Measurements from ENCODE around the gene TMPRSS5. TPM values are rescaled to one million over a fixed set of nuclear protein-coding genes. Genes with fewer than 3 reads are reported as not detected.

The TMPRSS5 gene
- polyA plus RNA-seq, 1 donor (not counting 4 experiments of a cell fraction or from before 2014, with no cell fraction given), result 0.04 TPM

GRCh38 chr11:113725407-113725806, 19.3 kb upstream of the TMPRSS5 start:
- H3K79me2 ChIP-seq (ENCODE audit: control insufficient read depth, insufficient read depth, low read length), result no peaks in the 10 kb centered on the region
- H3K4me1 ChIP-seq (ENCODE audit: control insufficient read depth, extremely low read depth, insufficient read depth, low read length), result peaks cover 13% of the 10 kb centered on the region
- no peaks in the 10 kb centered on the region for H4K20me1 ChIP-seq (ENCODE audit: control insufficient read depth, extremely low read depth, insufficient read depth, low read length)
- FAIRE-seq (no peak), DNase-seq (ENCODE audit: low read depth, low spot score) (no peak)
- no peak for TF ChIP-seq EZH2 (IDR thresholded peaks at IDR 0.05; ENCODE audit: low read length)
- no peak for TF ChIP-seq CTCF (optimal IDR thresholded peaks at IDR 0.05 in 1 of 3, IDR thresholded peaks at IDR 0.05 in 1 of 3, conservative IDR thresholded peaks at IDR 0.05 in 1 of 3; ENCODE audit: extremely low read depth in 1 of 3, insufficient read depth in 2 of 3, low read length in 3 of 3)
- H3K9me1 ChIP-seq (ENCODE audit: control insufficient read depth, extremely low read depth, insufficient read depth, low read length), result no peaks in the 10 kb centered on the region
- H2AFZ ChIP-seq (ENCODE audit: control insufficient read depth, low read length), result no peak overlapping the region
- no peaks in the 10 kb centered on the region for H3K36me3 ChIP-seq (ENCODE audit: control insufficient read depth in 2 of 2, extremely low read depth in 1 of 2, insufficient read depth in 2 of 2, low read length in 2 of 2)
- no peak overlapping the region for H3K9ac ChIP-seq (ENCODE audit: control insufficient read depth, extremely low read depth, insufficient read depth, low read length)
- H3K9me3 ChIP-seq (ENCODE audit: control insufficient read depth, low read depth, low read length), result no peaks in the 10 kb centered on the region
- no peaks in the 10 kb centered on the region for H3K27me3 ChIP-seq (ENCODE audit: control insufficient read depth, extremely low read depth, insufficient read depth, low read length)
- no peak overlapping the region for H3K27ac ChIP-seq (ENCODE audit: control insufficient read depth, insufficient read depth, low read length)
- H3K4me2 ChIP-seq (ENCODE audit: control insufficient read depth, extremely low read depth, insufficient read depth, low read depth, low read length), result no peak overlapping the region
- dilution Hi-C loops (cut with MboI; ENCODE audit: extremely low pct_ligation_motif_present, low sequenced_read_pairs), result no loop called here
- H3K4me3 ChIP-seq (ENCODE audit: control insufficient read depth in 2 of 3, extremely low read depth in 1 of 3, insufficient read depth in 2 of 3, low read depth in 1 of 3, low read length in 3 of 3), result no peak overlapping the region

GRCh38 chr11:113724778-113725177, 18.7 kb upstream of the TMPRSS5 start:
- DNase-seq (ENCODE audit: low read depth, low spot score) (no peak), FAIRE-seq (no peak)
- no peak overlapping the region for H3K27ac ChIP-seq (ENCODE audit: control insufficient read depth, insufficient read depth, low read length)
- H3K4me3 ChIP-seq (ENCODE audit: control insufficient read depth in 2 of 3, extremely low read depth in 1 of 3, insufficient read depth in 2 of 3, low read depth in 1 of 3, low read length in 3 of 3), result no peak overlapping the region
- dilution Hi-C loops (cut with MboI; ENCODE audit: extremely low pct_ligation_motif_present, low sequenced_read_pairs), result no loop called here
- no peak for TF ChIP-seq EZH2 (IDR thresholded peaks at IDR 0.05; ENCODE audit: low read length)
- no peak for TF ChIP-seq CTCF (optimal IDR thresholded peaks at IDR 0.05 in 1 of 3, IDR thresholded peaks at IDR 0.05 in 1 of 3, conservative IDR thresholded peaks at IDR 0.05 in 1 of 3; ENCODE audit: extremely low read depth in 1 of 3, insufficient read depth in 2 of 3, low read length in 3 of 3)
- H3K4me1 ChIP-seq (ENCODE audit: control insufficient read depth, extremely low read depth, insufficient read depth, low read length), result peaks cover 13% of the 10 kb centered on the region
- no peaks in the 10 kb centered on the region for H3K9me1 ChIP-seq (ENCODE audit: control insufficient read depth, extremely low read depth, insufficient read depth, low read length)
- no peaks in the 10 kb centered on the region for H3K27me3 ChIP-seq (ENCODE audit: control insufficient read depth, extremely low read depth, insufficient read depth, low read length)
- H2AFZ ChIP-seq (ENCODE audit: control insufficient read depth, low read length), result no peak overlapping the region
- H3K9ac ChIP-seq (ENCODE audit: control insufficient read depth, extremely low read depth, insufficient read depth, low read length), result no peak overlapping the region
- no peaks in the 10 kb centered on the region for H4K20me1 ChIP-seq (ENCODE audit: control insufficient read depth, extremely low read depth, insufficient read depth, low read length)
- no peaks in the 10 kb centered on the region for H3K9me3 ChIP-seq (ENCODE audit: control insufficient read depth, low read depth, low read length)
- no peaks in the 10 kb centered on the region for H3K36me3 ChIP-seq (ENCODE audit: control insufficient read depth in 2 of 2, extremely low read depth in 1 of 2, insufficient read depth in 2 of 2, low read length in 2 of 2)
- no peak overlapping the region for H3K4me2 ChIP-seq (ENCODE audit: control insufficient read depth, extremely low read depth, insufficient read depth, low read depth, low read length)
- H3K79me2 ChIP-seq (ENCODE audit: control insufficient read depth, insufficient read depth, low read length), result no peaks in the 10 kb centered on the region

Measured in keratinocyte (primary cell).